ENCODE results near the gene KCMF1. TPM values are rescaled to one million over a fixed set of nuclear protein-coding genes. Genes with fewer than 3 reads are reported as not detected.

Gene KCMF1
- total and polyA plus RNA-seq, 10 of the 15 experiments (the other 5 are each of a cell fraction or from before 2014, with no cell fraction given), result 8.4 to 124 (median 43.0) TPM

DNA sequence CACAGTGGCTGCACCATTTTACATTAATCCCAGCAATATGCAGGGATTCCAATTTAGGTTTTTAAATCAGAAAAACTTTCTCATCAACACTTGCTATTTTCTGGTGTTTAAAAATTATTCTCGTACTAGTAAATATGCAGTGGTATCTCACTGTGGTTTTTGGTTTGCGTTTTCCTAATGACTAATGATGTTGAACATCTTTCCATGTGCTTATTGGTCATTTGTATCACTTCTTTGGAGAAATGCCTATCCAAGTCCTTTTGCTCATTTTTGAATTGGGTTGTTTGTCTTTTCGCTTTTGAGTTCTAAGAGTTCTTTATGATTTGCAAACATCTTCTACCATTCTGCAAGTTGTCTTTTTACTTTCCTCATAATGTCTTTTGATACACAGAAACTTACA lies 100.1 kb downstream of the KCMF1 start:
- RAD21 ChIA-PET (ENCODE audit: unreplicated experiment), result no interaction called here
- ATAC-seq (no peak), FAIRE-seq (no peak), DNase-seq (ENCODE audit: low read depth, low spot score) (no peak)
- no peak overlapping the region for H3K27ac ChIP-seq (ENCODE audit: control insufficient read depth, insufficient read depth)
- intact Hi-C loops (cut with micrococcal nuclease; ENCODE audit: unreplicated experiment), result no loop called here
- H3K4me3 ChIP-seq, result no peak overlapping the region
- no peaks in the 10 kb centered on the region for H3K27me3 ChIP-seq (replicated peaks in 1 of 2; ENCODE audit: control insufficient read depth in 2 of 2, insufficient read depth in 2 of 2, low read length in 1 of 2)
- TF ChIP-seq NFIC (IDR thresholded peaks at IDR 0.05; ENCODE audit: low read depth, low read length) (no peak), MEF2B (IDR thresholded peaks at IDR 0.05; ENCODE audit: partially characterized antibody, poor library complexity, severe bottlenecking) (no peak), KDM1A (IDR thresholded peaks at IDR 0.05; ENCODE audit: borderline replicate concordance) (no peak)
- CTCF ChIA-PET, result no interaction called here
- H3K4me2 ChIP-seq (ENCODE audit: control insufficient read depth, insufficient read depth), result no peak overlapping the region
- H4K20me1 ChIP-seq (ENCODE audit: control insufficient read depth, insufficient read depth), result no peaks in the 10 kb centered on the region
- H3K4me1 ChIP-seq (ENCODE audit: control insufficient read depth, insufficient read depth, low read length), result no peaks in the 10 kb centered on the region; the same call in 1 of the 2 replicates
- SMC1A ChIA-PET (ENCODE audit: uncharacterized antibody, unreplicated experiment), result no interaction called here
- BruUV-seq (replicated peaks), result no TSS peak
- no peaks in the 10 kb centered on the region for H3K79me2 ChIP-seq (ENCODE audit: control insufficient read depth, insufficient read depth, low read length)
- no peak overlapping the region for H2AFZ ChIP-seq (ENCODE audit: control insufficient read depth, low read depth, low read length)
- H3K9ac ChIP-seq (ENCODE audit: control insufficient read depth, insufficient read depth, low read length), result no peak overlapping the region
- H3K9me3 ChIP-seq (replicated peaks; ENCODE audit: control insufficient read depth, insufficient read depth, low read length), result no peaks in the 10 kb centered on the region
- POLR2A ChIA-PET, result no interaction called here
- WGBS (ENCODE audit: insufficient coverage, insufficient replicate concordance, low lambda C conversion rate, missing lambda C conversion rate), result 22% methylated on average over 3 of the region's 3 CpGs
- in situ Hi-C loops (cut with MboI), result no loop called here
- no peaks in the 10 kb centered on the region for H3K36me3 ChIP-seq (ENCODE audit: control insufficient read depth in 2 of 2, insufficient read depth in 2 of 2, low read length in 1 of 2)

DNA sequence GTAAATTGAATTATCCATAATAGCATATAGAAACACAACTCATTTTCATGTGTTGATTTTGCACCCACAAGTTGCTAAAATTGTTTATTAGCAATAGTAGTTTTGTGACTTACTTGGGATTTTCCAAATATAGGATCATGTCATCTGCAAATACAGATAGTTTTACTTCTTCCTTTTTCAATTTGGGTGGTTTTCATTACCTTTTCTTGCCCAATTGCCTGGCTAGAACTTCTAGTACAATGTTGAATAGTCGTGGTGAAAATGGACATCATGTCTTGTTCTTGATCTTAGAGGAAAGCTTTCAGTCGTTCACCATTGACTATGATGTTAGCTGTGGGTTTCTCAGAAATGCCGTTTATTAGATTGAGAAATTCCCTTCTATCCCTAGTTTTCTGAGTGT lies 102.1 kb downstream of the KCMF1 start:
- RAD21 ChIA-PET (ENCODE audit: unreplicated experiment), result no interaction called here
- H2AFZ ChIP-seq (ENCODE audit: control insufficient read depth, low read depth, low read length), result no peak overlapping the region
- in situ Hi-C loops (cut with MboI) (no loop called here), intact Hi-C loops (cut with micrococcal nuclease; ENCODE audit: unreplicated experiment) (no loop called here)
- H3K79me2 ChIP-seq (ENCODE audit: control insufficient read depth, insufficient read depth, low read length), result no peaks in the 10 kb centered on the region
- no peak overlapping the region for H3K9ac ChIP-seq (ENCODE audit: control insufficient read depth, insufficient read depth, low read length)
- no peak overlapping the region for H3K27ac ChIP-seq (ENCODE audit: control insufficient read depth, insufficient read depth)
- ATAC-seq (no peak), FAIRE-seq (no peak), DNase-seq (ENCODE audit: low read depth, low spot score) (no peak)
- H4K20me1 ChIP-seq (ENCODE audit: control insufficient read depth, insufficient read depth), result no peaks in the 10 kb centered on the region
- CTCF ChIA-PET, result no interaction called here
- POLR2A ChIA-PET, result no interaction called here
- WGBS (ENCODE audit: insufficient coverage, insufficient replicate concordance, low lambda C conversion rate, missing lambda C conversion rate), result 38% methylated on average over 3 of the region's 3 CpGs
- no peak overlapping the region for H3K4me3 ChIP-seq
- H3K36me3 ChIP-seq (ENCODE audit: control insufficient read depth in 2 of 2, insufficient read depth in 2 of 2, low read length in 1 of 2), result no peaks in the 10 kb centered on the region
- no peak overlapping the region for H3K4me2 ChIP-seq (ENCODE audit: control insufficient read depth, insufficient read depth)
- BruUV-seq (replicated peaks), result no TSS peak
- no peaks in the 10 kb centered on the region for H3K9me3 ChIP-seq (replicated peaks; ENCODE audit: control insufficient read depth, insufficient read depth, low read length)
- no peaks in the 10 kb centered on the region; the same call in 1 of the 2 replicates for H3K4me1 ChIP-seq (ENCODE audit: control insufficient read depth, insufficient read depth, low read length)
- no peaks in the 10 kb centered on the region for H3K27me3 ChIP-seq (replicated peaks in 1 of 2; ENCODE audit: control insufficient read depth in 2 of 2, insufficient read depth in 2 of 2, low read length in 1 of 2)
- SMC1A ChIA-PET (ENCODE audit: uncharacterized antibody, unreplicated experiment), result no interaction called here
- no peak for TF ChIP-seq POLR2AphosphoS5 (IDR thresholded peaks at IDR 0.05; ENCODE audit: low read length)
- TF ChIP-seq SUZ12 (IDR thresholded peaks at IDR 0.05; ENCODE audit: unreplicated experiment), result no peak
- no peak for TF ChIP-seq NR2C2 (IDR thresholded peaks at IDR 0.05; ENCODE audit: borderline replicate concordance, control insufficient read depth, insufficient read length, low read depth)
- TF ChIP-seq KAT2A (conservative IDR thresholded peaks at IDR 0.05; ENCODE audit: control insufficient read depth, low read depth, low read length), result no peak
- TF ChIP-seq ZBED1 (IDR thresholded peaks at IDR 0.05; ENCODE audit: borderline replicate concordance), result no peak
- TF ChIP-seq MXI1 (IDR thresholded peaks at IDR 0.05; ENCODE audit: low read depth, low read length), result no peak
- no peak for TF ChIP-seq GABPA (IDR thresholded peaks at IDR 0.05; ENCODE audit: low read depth)
- no peak for TF ChIP-seq ZZZ3 (IDR thresholded peaks at IDR 0.05; ENCODE audit: control insufficient read depth, insufficient read length, low read depth)
- no peak for TF ChIP-seq WRNIP1 (IDR thresholded peaks at IDR 0.05; ENCODE audit: borderline replicate concordance, low read depth, low read length)
- no peak for TF ChIP-seq SMAD5 (IDR thresholded peaks at IDR 0.05; ENCODE audit: low read depth)
- no peak for TF ChIP-seq EGR1 (IDR thresholded peaks at IDR 0.05; ENCODE audit: borderline replicate concordance in 1 of 2, low read depth in 2 of 2, low read length in 2 of 2)
- no peak for TF ChIP-seq KLF5 (IDR thresholded peaks at IDR 0.05; ENCODE audit: partially characterized antibody)
- no peak for TF ChIP-seq POU2F2 (IDR thresholded peaks at IDR 0.05; ENCODE audit: borderline replicate concordance, low read depth, low read length)
- no peak for TF ChIP-seq NR2C1 (IDR thresholded peaks at IDR 0.05)
